HG03354 (cell line): ENCODE measurements around the gene BAZ1B.
"Not testable (repeated sequence)": the region's sequence is repeated elsewhere in the genome, so short reads cannot be mapped to it uniquely, and the experiment has no call there.

Experiments
- ATAC-seq: cut with Tn5 transposase; IDR thresholded peaks from one replicate; pipeline ENCODE4 v1.9.1; 2021; ENCODE audit warnings: mild to moderate bottlenecking; ENCODE audit not compliant: unreplicated experiment, poor library complexity, severe bottlenecking

BAZ1B gene

GRCh38 chr7:73431041-73431835, 90.9 kb downstream of the BAZ1B start:
- ATAC-seq: no peak

DNA sequence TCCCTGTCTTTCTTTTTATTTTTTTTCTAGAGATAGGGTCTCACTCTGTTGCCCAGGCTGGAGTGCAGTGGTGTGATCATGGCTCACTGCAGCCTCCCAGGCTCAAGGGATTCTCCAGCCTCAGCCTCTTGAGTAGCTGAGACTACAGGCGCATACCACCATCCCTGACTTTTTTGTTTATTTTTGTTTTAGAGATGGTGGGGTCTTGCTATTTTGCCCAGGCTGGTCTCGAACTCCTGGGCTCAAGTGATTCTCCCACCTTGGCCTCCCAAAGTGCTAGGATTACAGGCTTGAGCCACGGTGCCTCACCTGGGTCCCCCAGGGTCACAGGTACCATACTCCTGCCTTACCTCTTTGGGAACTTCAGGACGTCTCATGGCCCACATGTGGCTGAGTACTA, 91.6 kb downstream of the BAZ1B start:
- ATAC-seq: not testable (repeated sequence)

DNA sequence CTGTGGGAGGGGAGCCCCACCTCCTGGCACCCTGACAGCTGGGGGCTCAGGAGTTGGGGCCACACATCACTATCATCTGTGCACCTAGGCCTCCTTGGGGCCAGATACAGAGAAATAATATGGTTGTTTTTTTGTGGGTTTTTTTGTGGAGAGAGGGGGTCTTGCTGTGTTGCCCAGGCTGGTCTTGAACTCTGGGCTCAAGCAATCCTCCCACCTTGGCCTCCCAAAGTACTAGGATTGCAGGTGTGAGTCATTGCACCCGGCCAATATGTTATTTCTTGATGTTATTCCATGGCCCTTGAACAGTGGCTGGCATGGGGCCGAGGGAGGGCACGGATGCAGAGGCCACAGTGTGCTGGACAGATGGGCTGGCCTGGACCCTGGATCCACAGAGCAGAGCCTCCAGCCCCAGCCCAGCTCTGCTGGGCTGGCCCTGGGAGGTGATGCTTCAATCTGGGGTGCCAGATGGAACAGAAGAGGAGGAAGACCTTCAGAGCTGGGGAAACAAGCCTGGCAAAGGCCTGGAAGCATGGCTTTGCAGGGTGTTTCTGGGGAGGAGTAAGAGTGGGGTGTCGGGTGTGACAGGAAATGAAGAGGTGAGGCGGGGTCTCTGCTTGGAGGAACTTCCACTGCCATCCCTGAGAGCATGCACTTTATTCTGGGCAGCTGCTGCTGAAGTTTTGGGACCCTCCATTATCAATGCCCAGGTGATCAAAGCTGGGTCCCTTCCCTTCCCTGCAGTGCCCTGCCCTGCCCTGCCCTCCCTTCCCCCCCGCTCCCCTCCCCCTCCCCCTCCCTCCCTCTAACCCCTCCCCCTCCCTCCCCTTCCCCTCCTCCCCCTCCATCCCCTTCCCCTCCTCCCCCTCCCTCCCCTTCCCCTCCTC, 92.2 kb downstream of the BAZ1B start:
- no peak for ATAC-seq

DNA sequence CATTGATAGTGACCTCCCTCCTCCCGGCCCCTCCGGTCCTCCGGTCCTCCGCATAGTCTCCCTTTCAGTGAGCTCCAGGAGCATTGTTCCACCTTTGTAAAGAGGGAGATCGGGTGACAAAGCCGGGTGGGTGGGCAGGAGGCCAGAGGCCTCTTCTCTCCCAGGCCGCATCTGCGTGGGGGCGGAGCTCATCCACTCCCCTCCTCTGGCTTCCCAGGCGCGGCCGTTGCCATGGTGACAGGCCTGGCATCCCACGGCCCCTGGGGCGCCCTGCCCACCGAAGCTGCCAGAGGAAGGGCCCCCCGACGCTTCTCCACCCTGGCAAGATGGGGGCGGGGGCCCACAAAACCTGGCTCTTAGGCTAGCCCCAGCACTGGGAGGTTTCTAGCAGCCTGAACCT, 92.9 kb downstream of the BAZ1B start:
- no peak for ATAC-seq

DNA sequence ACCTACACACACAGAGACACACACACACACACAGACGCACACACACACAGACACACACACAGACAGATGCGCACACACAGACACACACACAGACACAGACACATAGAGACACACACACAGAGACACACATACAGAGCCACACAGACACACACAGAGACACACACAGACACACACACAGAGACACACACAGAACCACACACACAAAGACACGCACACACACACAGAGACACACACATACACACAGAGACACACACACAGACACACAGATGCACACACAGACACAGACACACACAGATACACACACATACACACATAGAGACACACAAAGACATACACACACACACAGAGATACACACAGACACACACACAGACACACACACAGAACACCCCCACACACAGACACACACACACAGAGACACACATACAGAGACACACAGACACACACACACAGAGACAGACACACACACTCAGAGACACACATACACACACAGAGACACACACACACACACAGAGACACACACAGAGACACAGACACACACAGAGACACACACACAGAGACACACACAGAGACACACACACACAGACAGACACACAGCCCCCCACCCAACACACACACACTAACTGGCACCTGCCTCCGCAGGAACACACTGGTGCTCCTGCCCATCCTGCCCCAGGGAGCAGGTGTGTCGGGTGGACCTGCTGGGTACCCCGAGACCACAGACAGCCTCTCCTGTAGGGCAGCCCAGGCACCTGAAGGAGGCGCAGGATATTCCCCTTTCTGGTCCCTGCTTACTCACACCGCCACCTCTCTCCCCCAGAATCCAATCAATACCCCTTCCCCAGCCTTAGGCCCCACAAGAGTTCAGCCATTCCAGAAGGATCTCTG, 93.9 kb downstream of the BAZ1B start:
- no peak for ATAC-seq

GRCh38 chr7:73426016-73426415, 96.1 kb downstream of the BAZ1B start:
- ATAC-seq: no peak

DNA sequence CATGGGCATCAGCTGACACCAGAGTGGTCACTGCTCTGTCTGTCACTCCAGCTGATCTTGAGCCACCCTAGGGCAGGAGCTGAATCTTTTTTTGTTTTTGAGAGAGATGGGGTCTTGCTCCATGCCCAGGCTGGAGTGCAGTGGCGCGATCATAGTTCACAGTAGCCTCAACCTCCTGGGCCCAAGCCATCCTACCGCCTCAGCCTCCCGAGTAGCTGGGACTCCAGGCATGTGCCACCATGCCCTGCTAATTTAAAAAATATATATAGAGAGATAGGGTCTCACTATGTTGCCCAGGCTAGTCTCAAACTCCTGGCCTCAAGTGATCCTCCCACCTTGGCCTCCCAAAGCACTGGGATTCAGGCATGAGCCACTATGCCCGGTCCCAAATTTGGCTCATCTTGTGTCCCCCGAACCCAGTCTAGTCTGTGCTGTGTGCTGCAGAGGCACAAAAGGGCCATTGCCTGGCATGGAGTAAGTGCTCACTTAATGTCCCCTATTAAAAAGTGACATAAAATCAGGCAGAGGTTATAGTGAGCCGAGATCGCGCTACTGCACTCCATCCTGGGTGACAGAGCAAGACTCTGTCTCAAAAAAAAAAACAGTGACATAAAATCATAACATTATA, 96.6 kb downstream of the BAZ1B start:
- no peak for ATAC-seq

DNA sequence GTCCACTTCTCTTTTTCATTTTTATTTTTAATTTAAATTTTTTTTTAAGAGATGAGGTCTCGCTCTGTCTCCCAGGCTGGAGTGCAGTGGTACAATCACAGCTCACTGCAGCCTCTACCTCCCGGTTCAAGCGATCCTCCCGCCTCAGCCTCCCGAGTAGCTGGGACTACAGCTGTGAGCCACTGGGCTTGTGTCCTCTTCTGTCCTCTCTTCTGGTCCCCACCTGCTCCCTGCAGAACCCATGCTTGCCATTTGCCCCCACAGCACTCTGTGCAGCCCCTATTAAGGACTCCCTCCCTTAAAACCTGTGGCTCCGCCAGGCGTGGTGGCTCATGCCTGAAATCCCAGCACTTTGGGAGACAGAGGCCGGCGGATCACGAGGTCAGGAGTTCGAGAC, 97.6 kb downstream of the BAZ1B start:
- no peak for ATAC-seq

- no peak for ATAC-seq
These were observed 98.3 kb downstream of the BAZ1B start for GRCh38 chr7:73423519-73424488.

DNA sequence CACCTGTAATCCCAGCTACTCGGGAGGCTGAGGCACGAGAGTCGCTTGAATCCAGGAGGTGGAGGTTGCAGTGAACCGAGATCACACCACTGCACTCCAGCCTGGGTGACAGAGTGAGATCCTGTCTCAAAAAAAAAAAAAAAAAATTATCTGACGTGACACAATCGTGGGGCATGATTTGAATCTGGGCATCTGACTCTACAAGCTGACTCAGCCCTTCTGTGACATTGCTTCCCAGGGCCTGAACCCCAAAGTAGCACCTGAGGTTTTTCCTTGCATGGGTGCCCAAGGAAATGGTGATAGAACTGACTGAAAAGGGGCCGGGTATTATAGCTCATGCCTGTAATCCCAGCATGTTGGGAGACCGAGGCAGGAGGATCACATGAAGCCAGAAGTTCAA, 101.5 kb downstream of the BAZ1B start:
- ATAC-seq: not testable (repeated sequence)

DNA sequence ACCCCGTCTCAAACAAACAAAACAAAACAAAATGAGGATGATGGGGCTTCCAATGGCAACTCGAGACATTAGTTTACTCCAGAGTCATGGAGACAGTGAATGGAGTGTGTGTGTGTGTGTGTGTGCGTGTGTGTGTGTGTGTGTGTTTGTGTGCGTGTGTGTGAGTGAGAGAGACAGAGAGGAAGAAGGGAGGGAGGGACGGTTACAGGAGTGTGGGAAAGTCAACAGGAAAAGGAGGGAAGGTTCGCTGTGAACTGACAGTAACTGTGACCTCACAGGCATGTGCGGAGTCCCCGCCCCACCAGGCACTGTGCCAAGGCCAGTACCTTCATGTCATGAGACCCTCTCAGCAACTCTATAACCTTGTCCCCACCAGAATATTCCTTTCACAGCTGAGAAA, 102.1 kb downstream of the BAZ1B start:
- not testable (repeated sequence) for ATAC-seq

GRCh38 chr7:73418113-73418703, 103.9 kb downstream of the BAZ1B start:
- no peak for ATAC-seq

- ATAC-seq: not testable (repeated sequence)
These were observed 111.5 kb downstream of the BAZ1B start for GRCh38 chr7:73410541-73411131.

DNA sequence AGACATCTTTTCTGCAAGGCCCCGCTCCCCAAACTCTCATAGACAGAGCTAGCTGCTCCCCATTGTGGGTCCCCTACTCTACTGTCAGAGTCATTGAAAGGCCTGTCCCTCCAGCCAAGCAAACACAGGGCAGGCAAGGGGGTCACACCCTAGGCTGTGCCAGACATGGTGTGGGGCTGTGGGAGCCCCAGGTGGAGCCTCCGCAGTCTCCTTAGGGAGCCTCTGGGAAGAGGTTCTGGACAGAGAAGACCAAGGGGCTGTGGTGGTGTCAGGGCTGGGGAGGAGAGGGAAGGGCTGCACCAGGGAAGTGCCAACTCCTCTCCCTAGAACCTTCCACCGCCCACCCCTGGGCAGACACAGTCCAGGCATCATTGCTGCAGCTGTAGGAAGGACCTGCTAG, 117.2 kb downstream of the BAZ1B start:
- ATAC-seq: not testable (repeated sequence)

DNA sequence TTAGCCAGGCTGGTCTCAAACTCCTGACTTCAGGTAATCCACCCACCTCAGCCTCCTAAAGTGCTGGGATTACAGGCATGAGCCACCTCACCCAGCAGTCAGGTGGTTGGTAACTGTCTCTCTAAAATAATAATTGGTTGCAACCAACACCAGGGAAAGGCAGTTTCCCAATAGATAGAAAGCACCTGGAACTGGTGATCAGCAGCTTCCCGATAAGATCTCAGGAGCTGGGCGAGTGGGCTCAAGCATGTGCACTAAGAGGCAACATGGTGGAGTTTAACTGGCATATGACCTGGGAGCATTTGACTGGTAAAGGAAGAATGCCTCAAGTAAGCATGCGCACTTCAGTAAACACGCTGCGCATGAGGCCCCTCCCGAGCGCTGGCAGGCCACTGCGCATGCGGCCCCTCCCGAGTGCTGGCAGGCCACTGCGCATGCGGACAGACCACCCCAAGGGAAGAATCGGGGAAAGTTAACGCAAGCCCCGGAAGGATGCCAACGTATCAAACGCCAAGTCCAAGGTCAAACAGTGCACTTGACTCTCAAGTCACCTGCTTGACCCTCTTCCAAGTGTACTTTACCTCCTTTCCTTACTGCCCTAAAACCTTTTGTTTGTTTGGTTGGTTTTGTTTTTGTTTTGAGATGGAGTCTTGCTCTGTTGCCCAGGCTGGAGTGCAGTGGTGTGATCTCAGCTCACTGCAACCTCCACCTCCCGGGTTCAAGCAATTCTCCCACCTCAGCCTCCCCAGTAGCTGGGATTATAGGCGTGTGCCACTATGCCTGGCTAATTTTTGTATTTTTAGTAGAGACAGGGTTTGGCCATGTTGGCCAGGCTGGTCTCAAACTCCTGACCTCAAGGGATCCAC, 122.7 kb downstream of the BAZ1B start:
- not testable (repeated sequence) for ATAC-seq

DNA sequence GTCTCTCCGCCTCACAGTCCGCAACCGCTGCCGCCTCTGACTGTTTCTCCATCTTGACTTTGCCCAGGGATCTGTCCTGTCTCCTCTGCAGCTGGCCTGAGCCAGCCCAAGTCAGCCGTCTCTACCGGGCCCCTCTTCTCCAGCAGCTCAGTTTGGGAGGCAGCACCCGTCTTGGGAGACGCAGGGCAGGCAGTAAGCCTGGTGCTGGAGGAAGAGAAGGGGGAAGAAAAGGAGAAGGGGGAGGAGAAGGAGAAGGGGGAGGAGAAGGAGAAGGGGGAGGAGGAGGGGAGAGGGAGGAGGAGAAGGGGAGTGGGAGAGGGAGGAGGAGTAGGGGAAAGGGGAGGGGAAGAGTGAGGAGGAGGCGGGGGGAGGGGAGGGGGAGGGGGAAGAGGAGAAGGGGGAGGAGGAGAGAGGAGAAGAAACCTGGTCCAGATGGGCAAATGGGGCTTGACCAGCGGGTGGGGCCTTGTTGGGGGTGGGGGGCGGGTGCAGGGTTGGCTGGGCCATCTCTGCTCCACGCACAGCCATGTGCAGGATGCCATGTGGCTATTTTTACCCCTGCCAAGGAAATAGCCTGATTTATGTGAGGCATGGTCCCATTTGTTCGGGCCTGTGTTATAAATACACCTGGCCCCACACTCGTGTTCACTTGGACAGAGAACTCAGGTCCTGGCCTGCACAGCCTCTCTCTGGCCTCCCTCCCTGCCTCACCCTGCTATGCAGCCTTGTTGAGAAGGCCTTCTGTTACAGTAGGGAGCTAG, 124.4 kb downstream of the BAZ1B start:
- no peak for ATAC-seq
